Body of pancreas (tissue), 4 donors: ENCODE measurements around the gene PLA2G4E. TPM values are rescaled to one million over a fixed set of nuclear protein-coding genes. Genes with fewer than 3 reads are reported as not detected.

Source experiments
- ATAC-seq: fragments of 150-250 bp; one replicate; pipeline ENCODE4 v1.9.1; 2016
- DNase-seq, 4 donors: peaks; one replicate each; pipeline ENCODE4 v3.0.0-alpha.2; 2019
- H3K27ac ChIP-seq, 4 donors: fragments of 200-600 bp; sonication (generic); 1 replicate in 3 of 4; 2 replicates in 1 of 4; pipeline versions ENCODE4 v1.5.1 to v1.6.1; 2016 to 2019; ENCODE audit warnings: mild to moderate bottlenecking in 1 of 4, mixed read lengths in 1 of 4, moderate library complexity in 1 of 4
- H3K27me3 ChIP-seq, 2 donors: fragments of 200-600 bp; sonication (generic); one replicate each; pipeline ENCODE4 v1.6.0; 2016; ENCODE audit warnings: mild to moderate bottlenecking in 1 of 2
- H3K36me3 ChIP-seq, 2 donors: fragments of 200-600 bp; sonication (generic); replicated peaks in 1 of 2; 2 replicates each; pipeline ENCODE4 v1.5.1; 2016; ENCODE audit warnings: low read depth in 2 of 2; ENCODE audit not compliant: insufficient read depth in 1 of 2
- H3K4me1 ChIP-seq: fragments of 200-600 bp; sonication (generic); one replicate; pipeline ENCODE4 v1.6.0; 2016
- H3K4me3 ChIP-seq, 2 donors: fragments of 200-600 bp; sonication (generic); 1 replicate in 1 of 2; 2 replicates in 1 of 2; pipeline ENCODE4 v1.5.1; 2016 to 2019
- H3K9me3 ChIP-seq, 3 donors: fragments of 200-600 bp; sonication (generic); 1 replicate in 2 of 3; 2 replicates in 1 of 3; pipeline ENCODE4 v1.5.1; 2016
- CTCF ChIP-seq, 7 experiments: fragments of 450-650 bp in 4 of 7; fragments of 200-600 bp in 3 of 7; sonication (generic) in 3 of 7; IDR thresholded peaks; one replicate each; pipeline ENCODE4 v1.5.1; 2016 to 2019; ENCODE audit warnings: antibody characterized with exemption in 7 of 7
- POLR2A ChIP-seq, 3 donors: fragments of 450-650 bp; IDR thresholded peaks; one replicate each; pipeline ENCODE4 v1.6.1; 2016; ENCODE audit warnings: antibody characterized with exemption in 3 of 3, mild to moderate bottlenecking in 2 of 3
- WGBS, 2 donors: methylation state at CpG; one replicate each; pipeline ENCODE4 v1.1.5; 2017; 5-methylcytosine and 5-hydroxymethylcytosine counted together
- intact Hi-C: fragments of 100-400 bp; cut with DNase I; formaldehyde crosslinking; loops from one replicate; pipeline ENCODE4 v1.15.1; 2023
- total RNA-seq, 2 donors: library from RNA; depleted of rRNA; stranded (reverse); fragments of >200 nt; gene quantifications; one replicate each; pipeline ENCODE4 v1.1.0, GENCODE V29; 2016

The PLA2G4E gene
- total RNA-seq, 2 donors from 2014 or later: not detected

GRCh38 chr15:41961595-41962202 is 59.1 kb downstream of the PLA2G4E start:
- Histone ChIP-seq H3K27me3 (no peaks in the 10 kb centered on the region), H3K36me3 (no peaks in the 10 kb centered on the region), H3K9me3 (no peaks in the 10 kb centered on the region), H3K4me3 (no peak overlapping the region), H3K27ac (peak overlapping the region in 3 of 4 donors; percentile 87 to 91 (median 89)), H3K4me1 (peaks cover 68% of the 10 kb centered on the region)
- ATAC-seq (no peak), DNase-seq (no peak)
- WGBS, 2 donors: 52 to 65% methylated on average over 1 of the region's 1 CpG
- TF ChIP-seq POLR2A (IDR thresholded peaks at IDR 0.05) (no peak), CTCF (IDR thresholded peaks at IDR 0.05) (no peak)
- intact Hi-C loops: no loop called here

- no peaks in the 10 kb centered on the region for H3K9me3 ChIP-seq
- TF ChIP-seq CTCF (IDR thresholded peaks at IDR 0.05) (no peak), POLR2A (IDR thresholded peaks at IDR 0.05) (peak in 2 of 3 donors; percentile 27 to 39)
- no peaks in the 10 kb centered on the region for H3K27me3 ChIP-seq
- no peak overlapping the region for H3K4me3 ChIP-seq
- 22 to 33% methylated on average over 2 of the region's 2 CpGs for WGBS, 2 donors
- peak overlapping the region in 3 of 4 donors; percentile 87 to 91 (median 89) for H3K27ac ChIP-seq
- no peaks in the 10 kb centered on the region for H3K36me3 ChIP-seq
- intact Hi-C loops: no loop called here
- peak; percentile 91 for ATAC-seq
- DNase-seq: peak in 1 of 4 donors; percentile 56
- H3K4me1 ChIP-seq: peaks cover 68% of the 10 kb centered on the region
Observed at GRCh38 chr15:41961001-41961518, 59.8 kb downstream of the PLA2G4E start.

GRCh38 chr15:41958002-41958420 is 62.8 kb downstream of the PLA2G4E start:
- no peak overlapping the region for H3K4me3 ChIP-seq
- no peak for ATAC-seq

GRCh38 chr15:41957021-41957897 is 63.6 kb downstream of the PLA2G4E start:
- ATAC-seq (no peak), DNase-seq (no peak)
- WGBS, 2 donors: 76 to 77% methylated on average over 12 of the region's 12 CpGs

More at GRCh38 chr15:41958002-41958420, 62.8 kb downstream of the PLA2G4E start:
- DNase-seq: no peak
- Histone ChIP-seq H3K27me3 (no peaks in the 10 kb centered on the region), H3K36me3 (peaks cover 0 to 4% of the 10 kb centered on the region in 2 donors), H3K27ac (peak overlapping the region in 2 of 4 donors; percentile 50 to 52), H3K4me1 (peaks cover 74% of the 10 kb centered on the region), H3K9me3 (no peaks in the 10 kb centered on the region)
- intact Hi-C loops: no loop called here
- no peak for TF ChIP-seq POLR2A (IDR thresholded peaks at IDR 0.05)
- TF ChIP-seq CTCF (IDR thresholded peaks at IDR 0.05): no peak
- 50 to 59% methylated on average over 7 of the region's 7 CpGs for WGBS, 2 donors

More at GRCh38 chr15:41957021-41957897, 63.6 kb downstream of the PLA2G4E start:
- H3K27me3 ChIP-seq: no peaks in the 10 kb centered on the region
- TF ChIP-seq CTCF (IDR thresholded peaks at IDR 0.05) (no peak), POLR2A (IDR thresholded peaks at IDR 0.05) (no peak)
- intact Hi-C loops: no loop called here
- H3K4me1 ChIP-seq: peaks cover 69% of the 10 kb centered on the region
- no peaks in the 10 kb centered on the region for H3K9me3 ChIP-seq
- H3K36me3 ChIP-seq: peaks cover 0 to 4% of the 10 kb centered on the region in 2 donors
- H3K4me3 ChIP-seq: no peak overlapping the region
- H3K27ac ChIP-seq: peak overlapping the region in 2 of 4 donors; percentile 50 to 52
